Glomerular visceral epithelial cell (primary cell): ENCODE measurements around the gene RETN.

Source experiments
- DNase-seq: peaks from one replicate; pipeline ENCODE4 v3.0.0-alpha.2; 2016; ENCODE audit errors: extremely low spot score

The RETN gene

GRCh38 chr19:7637374-7638256 is 31.2 kb upstream of the RETN start:
- DNase-seq, result peak; percentile 38

GRCh38 chr19:7638802-7639465 is 29.9 kb upstream of the RETN start:
- no peak for DNase-seq

GRCh38 chr19:7639863-7640348 is 28.9 kb upstream of the RETN start:
- DNase-seq, result no peak

GRCh38 chr19:7640803-7641202 is 28.0 kb upstream of the RETN start:
- DNase-seq, result no peak

GRCh38 chr19:7641290-7642276 is 27.3 kb upstream of the RETN start:
- no peak for DNase-seq

GRCh38 chr19:7642295-7643030 is 26.4 kb upstream of the RETN start:
- DNase-seq, result no peak

- no peak for DNase-seq
Observed at GRCh38 chr19:7643031-7643415, 25.8 kb upstream of the RETN start.

- DNase-seq, result peak; percentile 49
Observed at GRCh38 chr19:7643629-7644549, 25.0 kb upstream of the RETN start.

GRCh38 chr19:7644550-7644877 is 24.3 kb upstream of the RETN start:
- DNase-seq, result no peak

GRCh38 chr19:7645163-7645562 is 23.7 kb upstream of the RETN start:
- no peak for DNase-seq

GRCh38 chr19:7645656-7646425 is 23.0 kb upstream of the RETN start:
- DNase-seq, result no peak

- DNase-seq, result no peak
Observed at GRCh38 chr19:7646426-7646700, 22.5 kb upstream of the RETN start.

GRCh38 chr19:7647156-7647555 is 21.7 kb upstream of the RETN start:
- no peak for DNase-seq

- no peak for DNase-seq
Observed at GRCh38 chr19:7648265-7649014, 20.4 kb upstream of the RETN start.

GRCh38 chr19:7650148-7650547 is 18.7 kb upstream of the RETN start:
- no peak for DNase-seq

GRCh38 chr19:7652061-7652641 is 16.7 kb upstream of the RETN start:
- peak; percentile 71 for DNase-seq

GRCh38 chr19:7654401-7654800 is 14.4 kb upstream of the RETN start:
- no peak for DNase-seq

- no peak for DNase-seq
Observed at GRCh38 chr19:7655581-7655980, 13.3 kb upstream of the RETN start.
